ENCODE measurements around the gene MAML2.

- TF ChIP-seq CTCF (IDR thresholded peaks at IDR 0.05): no peak
- TF ChIP-seq CHD2 (IDR thresholded peaks at IDR 0.05; ENCODE audit: low read length, partially characterized antibody): no peak
- TF ChIP-seq FOSL2 (IDR thresholded peaks at IDR 0.05; ENCODE audit: borderline replicate concordance, low read depth): no peak
- no peak for TF ChIP-seq IRF3 (IDR thresholded peaks at IDR 0.05; ENCODE audit: low read depth, low read length)
- no peak for TF ChIP-seq USF2 (IDR thresholded peaks at IDR 0.05; ENCODE audit: borderline replicate concordance, low read depth, low read length)
- no peak for TF ChIP-seq MAX (IDR thresholded peaks at IDR 0.05; ENCODE audit: low read depth)
- no peak for TF ChIP-seq RFX5 (IDR thresholded peaks at IDR 0.05; ENCODE audit: low read length)
- TF ChIP-seq RCOR1 (IDR thresholded peaks at IDR 0.05; ENCODE audit: low read length): no peak
- TF ChIP-seq EZH2phosphoT487 (IDR thresholded peaks at IDR 0.05; ENCODE audit: borderline replicate concordance, low read depth): no peak
- TF ChIP-seq JUND (IDR thresholded peaks at IDR 0.05): no peak
- no peak for TF ChIP-seq ZBTB33 (IDR thresholded peaks at IDR 0.05; ENCODE audit: borderline replicate concordance, low read depth)
These were observed 223.8 kb downstream of the MAML2 start for GRCh38 chr11:96119211-96119610.

Data from SK-N-SH (cell line).